ENCODE results near the gene RPL10. TPM values are rescaled to one million over a fixed set of nuclear protein-coding genes. Genes with fewer than 3 reads are reported as not detected.

Gene RPL10
- total and polyA plus RNA-seq, 9 of the 15 experiments (the other 6 are each of a cell fraction or from before 2014, with no cell fraction given) = 3,774 to 7,600 (median 5,014) TPM

DNA sequence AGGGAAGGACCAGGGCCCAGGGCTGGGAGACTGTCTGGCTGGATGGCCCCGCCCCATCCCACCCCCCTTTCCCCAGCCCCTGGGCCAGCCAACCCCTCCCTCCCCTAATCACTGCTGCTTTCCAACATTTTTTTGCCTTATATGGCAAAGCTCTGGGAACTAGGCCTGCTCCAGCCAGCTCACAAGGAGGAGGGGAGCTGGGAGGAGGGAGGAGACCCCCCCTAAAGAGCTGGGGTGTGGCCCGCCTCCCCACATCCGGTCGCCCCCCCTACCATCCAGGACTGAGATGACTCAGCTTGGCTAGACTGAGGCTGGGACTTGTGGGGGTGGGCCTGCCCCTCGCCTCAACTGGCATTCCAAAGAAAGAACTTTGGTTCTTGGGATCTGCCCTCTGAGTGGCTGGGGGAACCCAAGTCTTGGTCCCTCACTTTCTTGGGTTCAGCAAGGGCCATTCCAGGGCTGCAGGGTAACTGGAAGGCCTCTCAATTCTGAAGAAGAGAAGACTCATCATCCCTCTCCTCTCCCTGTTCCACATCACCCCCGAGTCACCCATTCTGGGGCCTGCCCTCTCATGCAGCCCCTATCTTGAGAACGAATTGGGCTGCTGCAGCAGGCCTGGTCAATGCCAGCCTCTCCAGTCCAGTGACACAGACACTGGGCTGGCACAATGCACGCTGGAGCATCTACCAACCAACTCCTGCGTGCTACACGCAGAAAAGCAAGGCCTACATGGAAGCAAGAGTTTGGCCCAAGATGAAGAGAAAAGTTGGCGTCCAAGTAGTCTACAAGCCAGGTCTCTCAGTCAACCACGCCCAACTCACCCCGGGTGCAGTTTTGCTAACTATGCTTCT, 28.5 kb upstream of the RPL10 start (continued):
- TF ChIP-seq PRPF4 (IDR thresholded peaks at IDR 0.05; ENCODE audit: insufficient read depth, low read depth, low read length, poor library complexity, severe bottlenecking) (no peak), PRMT5 (CRISPR knock-in tag; IDR thresholded peaks at IDR 0.05) (no peak), ZNF445 (CRISPR knock-in tag; IDR thresholded peaks at IDR 0.05; ENCODE audit: low read depth) (no peak), GATAD2B (IDR thresholded peaks at IDR 0.05; ENCODE audit: borderline replicate concordance) (no peak), KDM2B (CRISPR knock-in tag; IDR thresholded peaks at IDR 0.05) (no peak), MTF1 (CRISPR knock-in tag; IDR thresholded peaks at IDR 0.05; ENCODE audit: borderline replicate concordance) (no peak), BCL6 (CRISPR knock-in tag; IDR thresholded peaks at IDR 0.05) (no peak), TOE1 (IDR thresholded peaks at IDR 0.05; ENCODE audit: borderline replicate concordance) (no peak), TOE1 (CRISPR knock-in tag; IDR thresholded peaks at IDR 0.05; ENCODE audit: borderline replicate concordance, low read depth) (no peak), RBM25 (IDR thresholded peaks at IDR 0.05; ENCODE audit: low read depth, low read length, severe bottlenecking) (no peak), ZEB2 (IDR thresholded peaks at IDR 0.05) (no peak), RBM39 (optimal IDR thresholded peaks at IDR 0.05; ENCODE audit: low read depth, low read length) (no peak), KHSRP (IDR thresholded peaks at IDR 0.05) (no peak), SMAD4 (CRISPR knock-in tag; conservative IDR thresholded peaks at IDR 0.05) (peak; percentile 72), TBP (optimal IDR thresholded peaks at IDR 0.05; ENCODE audit: low read depth, low read length) (no peak), SMAD3 (CRISPR knock-in tag; conservative IDR thresholded peaks at IDR 0.05) (no peak), KAT2B (IDR thresholded peaks at IDR 0.05; ENCODE audit: low read depth, low read length) (no peak), CAMTA2 (CRISPR knock-in tag; conservative IDR thresholded peaks at IDR 0.05) (no peak)
- TF ChIP-seq, protein P1, sequence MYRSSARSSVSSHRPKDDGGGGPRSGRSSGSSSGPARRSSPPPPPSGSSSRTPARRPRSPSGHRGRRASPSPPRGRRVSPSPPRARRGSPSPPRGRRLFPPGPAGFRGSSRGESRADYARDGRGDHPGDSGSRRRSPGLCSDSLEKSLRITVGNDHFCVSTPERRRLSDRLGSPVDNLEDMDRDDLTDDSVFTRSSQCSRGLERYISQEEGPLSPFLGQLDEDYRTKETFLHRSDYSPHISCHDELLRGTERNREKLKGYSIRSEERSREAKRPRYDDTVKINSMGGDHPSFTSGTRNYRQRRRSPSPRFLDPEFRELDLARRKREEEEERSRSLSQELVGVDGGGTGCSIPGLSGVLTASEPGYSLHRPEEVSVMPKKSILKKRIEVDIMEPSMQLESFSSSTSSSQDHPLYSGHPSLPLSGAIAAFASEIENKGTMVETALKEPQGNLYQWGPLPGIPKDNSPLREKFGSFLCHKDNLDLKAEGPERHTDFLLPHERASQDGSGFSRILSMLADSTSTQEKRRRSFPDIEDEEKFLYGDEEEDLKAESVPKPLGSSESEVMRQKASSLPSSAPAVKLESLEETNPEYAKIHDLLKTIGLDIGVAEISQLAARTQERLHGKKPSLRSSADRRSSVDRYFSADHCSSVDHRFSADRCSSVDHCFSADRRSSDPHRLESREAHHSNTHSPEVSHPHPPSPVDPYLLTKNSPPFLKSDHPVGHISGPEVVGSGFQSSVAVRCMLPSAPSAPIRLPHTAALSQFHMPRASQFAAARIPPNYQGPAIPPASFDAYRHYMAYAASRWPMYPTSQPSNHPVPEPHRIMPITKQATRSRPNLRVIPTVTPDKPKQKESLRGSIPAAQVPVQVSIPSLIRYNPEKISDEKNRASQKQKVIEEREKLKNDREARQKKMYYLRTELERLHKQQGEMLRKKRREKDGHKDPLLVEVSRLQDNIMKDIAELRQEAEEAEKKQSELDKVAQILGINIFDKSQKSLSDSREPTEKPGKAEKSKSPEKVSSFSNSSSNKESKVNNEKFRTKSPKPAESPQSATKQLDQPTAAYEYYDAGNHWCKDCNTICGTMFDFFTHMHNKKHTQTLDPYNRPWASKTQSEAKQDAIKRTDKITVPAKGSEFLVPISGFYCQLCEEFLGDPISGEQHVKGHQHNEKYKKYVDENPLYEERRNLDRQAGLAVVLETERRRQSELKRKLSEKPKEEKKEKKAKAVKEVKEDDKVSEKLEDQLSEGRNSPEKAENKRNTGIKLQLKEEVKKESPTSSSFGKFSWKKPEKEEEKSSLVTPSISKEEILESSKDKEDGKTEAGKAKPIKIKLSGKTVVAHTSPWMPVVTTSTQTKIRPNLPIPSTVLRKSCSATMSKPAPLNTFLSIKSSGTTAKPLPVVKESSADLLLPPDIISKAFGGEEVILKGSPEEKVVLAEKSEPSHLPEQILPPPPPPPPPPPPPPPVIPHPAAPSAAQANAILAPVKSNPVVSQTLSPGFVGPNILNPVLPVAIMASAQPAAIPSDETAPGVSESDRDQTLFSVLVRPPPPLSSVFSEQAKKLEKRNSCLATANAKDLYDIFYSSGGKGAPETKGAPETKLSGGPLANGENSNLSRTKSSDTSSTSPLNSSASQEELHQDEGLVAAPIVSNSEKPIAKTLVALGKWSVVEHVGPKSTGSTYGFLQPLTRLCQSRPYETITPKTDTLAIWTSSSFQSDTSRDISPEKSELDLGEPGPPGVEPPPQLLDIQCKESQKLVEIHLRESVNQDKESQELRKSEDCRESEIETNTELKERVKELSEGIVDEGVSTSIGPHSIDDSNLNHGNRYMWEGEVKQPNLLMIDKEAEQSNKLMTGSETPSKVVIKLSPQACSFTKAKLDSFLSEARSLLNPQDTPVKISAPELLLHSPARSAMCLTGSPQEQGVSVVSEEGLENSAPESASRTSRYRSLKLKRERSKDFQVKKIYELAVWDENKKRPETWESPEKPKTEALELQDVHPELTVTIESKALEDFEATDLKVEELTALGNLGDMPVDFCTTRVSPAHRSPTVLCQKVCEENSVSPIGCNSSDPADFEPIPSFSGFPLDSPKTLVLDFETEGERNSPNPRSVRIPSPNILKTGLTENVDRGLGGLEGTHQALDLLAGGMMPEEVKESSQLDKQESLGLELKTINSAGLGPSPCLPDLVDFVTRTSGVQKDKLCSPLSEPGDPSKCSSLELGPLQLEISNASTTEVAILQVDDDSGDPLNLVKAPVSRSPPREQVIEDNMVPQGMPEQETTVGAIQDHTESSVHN (IDR thresholded peaks at IDR 0.05; ENCODE audit: borderline replicate concordance in 1 of 2, low read depth in 1 of 2) = no peak
- TF ChIP-seq, protein P2, sequence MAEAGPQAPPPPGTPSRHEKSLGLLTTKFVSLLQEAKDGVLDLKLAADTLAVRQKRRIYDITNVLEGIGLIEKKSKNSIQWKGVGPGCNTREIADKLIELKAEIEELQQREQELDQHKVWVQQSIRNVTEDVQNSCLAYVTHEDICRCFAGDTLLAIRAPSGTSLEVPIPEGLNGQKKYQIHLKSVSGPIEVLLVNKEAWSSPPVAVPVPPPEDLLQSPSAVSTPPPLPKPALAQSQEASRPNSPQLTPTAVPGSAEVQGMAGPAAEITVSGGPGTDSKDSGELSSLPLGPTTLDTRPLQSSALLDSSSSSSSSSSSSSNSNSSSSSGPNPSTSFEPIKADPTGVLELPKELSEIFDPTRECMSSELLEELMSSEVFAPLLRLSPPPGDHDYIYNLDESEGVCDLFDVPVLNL (CRISPR knock-in tag; IDR thresholded peaks at IDR 0.05; ENCODE audit: low read depth) = no peak

Data from K562 (cell line).